Calu3 (cell line): ENCODE measurements around the gene KRTAP10-10. TPM values are rescaled to one million over a fixed set of nuclear protein-coding genes. Genes with fewer than 3 reads are reported as not detected.
A peak's percentile ranks its signal among the peaks of the same experiment; 100 is the strongest.
"Not testable (repeated sequence)": the region's sequence is repeated elsewhere in the genome, so short reads cannot be mapped to it uniquely, and the experiment has no call there.

Source experiments
- BruUV-seq: library from RNA; stranded (reverse); fragments of 400-500 nt; replicated peaks from 2 replicates; lab custom pipeline; 2021; lab: Mats Ljungman, UMichigan
- CTCF ChIA-PET: fragments of 300-600 bp; sonication (Branson Sonifier 250); formaldehyde crosslinking; loops from one replicate; lab custom pipeline; 2022; ENCODE audit warnings: antibody characterized with exemption; lab: Charles Lee
- DNase-seq: peaks from one replicate; pipeline ENCODE4 v3.0.0; 2022
- H3K27ac Mint-ChIP-seq: one replicate; pipeline ENCODE4 v1.8.0; 2022; ENCODE audit warnings: mixed read lengths; ENCODE audit not compliant: unreplicated experiment
- H3K27me3 Mint-ChIP-seq: one replicate; pipeline ENCODE4 v1.8.0; 2022; ENCODE audit warnings: mixed read lengths; ENCODE audit not compliant: unreplicated experiment
- H3K36me3 Mint-ChIP-seq: one replicate; pipeline ENCODE4 v1.8.0; 2022; ENCODE audit warnings: mild to moderate bottlenecking, moderate library complexity, mixed read lengths; ENCODE audit not compliant: insufficient read depth, unreplicated experiment
- H3K4me1 Mint-ChIP-seq: one replicate; pipeline ENCODE4 v1.8.0; 2022; ENCODE audit warnings: mild to moderate bottlenecking, low read depth, mixed read lengths; ENCODE audit not compliant: unreplicated experiment
- H3K4me3 Mint-ChIP-seq: one replicate; pipeline ENCODE4 v1.8.0; 2022; ENCODE audit warnings: mild to moderate bottlenecking, low read depth, moderate library complexity, mixed read lengths; ENCODE audit not compliant: unreplicated experiment
- H3K9me3 Mint-ChIP-seq: one replicate; pipeline ENCODE4 v1.8.0; 2022; ENCODE audit warnings: low read depth, mixed read lengths; ENCODE audit not compliant: unreplicated experiment
- intact Hi-C: fragments of 100-400 bp; cut with micrococcal nuclease; formaldehyde crosslinking; loops from one replicate; pipeline ENCODE4 v1.10.0; 2022; ENCODE audit not compliant: unreplicated experiment
- total RNA-seq: library from RNA; stranded (reverse); gene quantifications from 2 replicates; pipeline ENCODE4 v1.2.3, GENCODE V29; 2022
- TF ChIP-seq, protein P1 (sequence below): fragments of 200-600 bp; IDR thresholded peaks from one replicate; pipeline ENCODE4 v1.8.0; 2022; ENCODE audit warnings: antibody characterized with exemption; ENCODE audit not compliant: unreplicated experiment

The KRTAP10-10 gene
- total RNA-seq, 1 experiment from 2014 or later, result not detected

GRCh38 chr21:44591801-44592130 lies 45.4 kb upstream of the KRTAP10-10 start:
- BruUV-seq, H3K4me1 Mint-ChIP-seq, DNase-seq, intact Hi-C loops, H3K36me3 Mint-ChIP-seq, H3K27ac Mint-ChIP-seq, H3K9me3 Mint-ChIP-seq: not testable (repeated sequence)
- CTCF ChIA-PET, result interaction anchor here (0.8 kb wide), 1 partner anchor 18 kb away, joined by 3 read pairs; the partner anchor contains the start of gene KRTAP10-4
- H3K4me3 Mint-ChIP-seq, result peak overlapping the region; percentile 52
- peaks cover 80% of the 10 kb centered on the region for H3K27me3 Mint-ChIP-seq

GRCh38 chr21:44592446-44593311 lies 44.5 kb upstream of the KRTAP10-10 start, which contains the start of gene KRTAP10-6:
KRTAP10-6 (minus strand) TSS chr21:44592505; CDS start chr21:44592484, 21 bp downstream.
- no peak for DNase-seq
- TF ChIP-seq, protein P1, sequence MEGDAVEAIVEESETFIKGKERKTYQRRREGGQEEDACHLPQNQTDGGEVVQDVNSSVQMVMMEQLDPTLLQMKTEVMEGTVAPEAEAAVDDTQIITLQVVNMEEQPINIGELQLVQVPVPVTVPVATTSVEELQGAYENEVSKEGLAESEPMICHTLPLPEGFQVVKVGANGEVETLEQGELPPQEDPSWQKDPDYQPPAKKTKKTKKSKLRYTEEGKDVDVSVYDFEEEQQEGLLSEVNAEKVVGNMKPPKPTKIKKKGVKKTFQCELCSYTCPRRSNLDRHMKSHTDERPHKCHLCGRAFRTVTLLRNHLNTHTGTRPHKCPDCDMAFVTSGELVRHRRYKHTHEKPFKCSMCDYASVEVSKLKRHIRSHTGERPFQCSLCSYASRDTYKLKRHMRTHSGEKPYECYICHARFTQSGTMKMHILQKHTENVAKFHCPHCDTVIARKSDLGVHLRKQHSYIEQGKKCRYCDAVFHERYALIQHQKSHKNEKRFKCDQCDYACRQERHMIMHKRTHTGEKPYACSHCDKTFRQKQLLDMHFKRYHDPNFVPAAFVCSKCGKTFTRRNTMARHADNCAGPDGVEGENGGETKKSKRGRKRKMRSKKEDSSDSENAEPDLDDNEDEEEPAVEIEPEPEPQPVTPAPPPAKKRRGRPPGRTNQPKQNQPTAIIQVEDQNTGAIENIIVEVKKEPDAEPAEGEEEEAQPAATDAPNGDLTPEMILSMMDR, result no peak
- Mint-ChIP-seq H3K27me3 (peaks cover 82% of the 10 kb centered on the region), H3K36me3 (peaks cover 5% of the 10 kb centered on the region), H3K27ac (no peak within 1 kb of the TSS), H3K4me3 (peak within 1 kb of the TSS; percentile 52), H3K4me1 (no peaks in the 10 kb centered on the region), H3K9me3 (no peaks in the 10 kb centered on the region)
- intact Hi-C loops, result no loop called here
- CTCF ChIA-PET, result interaction anchor here (0.8 to 1.3 kb wide), 2 partner anchors 19 to 42 kb away, joined by 3 read pairs; partner anchors contain the start of gene KRTAP10-4
- no TSS peak for BruUV-seq

DNA sequence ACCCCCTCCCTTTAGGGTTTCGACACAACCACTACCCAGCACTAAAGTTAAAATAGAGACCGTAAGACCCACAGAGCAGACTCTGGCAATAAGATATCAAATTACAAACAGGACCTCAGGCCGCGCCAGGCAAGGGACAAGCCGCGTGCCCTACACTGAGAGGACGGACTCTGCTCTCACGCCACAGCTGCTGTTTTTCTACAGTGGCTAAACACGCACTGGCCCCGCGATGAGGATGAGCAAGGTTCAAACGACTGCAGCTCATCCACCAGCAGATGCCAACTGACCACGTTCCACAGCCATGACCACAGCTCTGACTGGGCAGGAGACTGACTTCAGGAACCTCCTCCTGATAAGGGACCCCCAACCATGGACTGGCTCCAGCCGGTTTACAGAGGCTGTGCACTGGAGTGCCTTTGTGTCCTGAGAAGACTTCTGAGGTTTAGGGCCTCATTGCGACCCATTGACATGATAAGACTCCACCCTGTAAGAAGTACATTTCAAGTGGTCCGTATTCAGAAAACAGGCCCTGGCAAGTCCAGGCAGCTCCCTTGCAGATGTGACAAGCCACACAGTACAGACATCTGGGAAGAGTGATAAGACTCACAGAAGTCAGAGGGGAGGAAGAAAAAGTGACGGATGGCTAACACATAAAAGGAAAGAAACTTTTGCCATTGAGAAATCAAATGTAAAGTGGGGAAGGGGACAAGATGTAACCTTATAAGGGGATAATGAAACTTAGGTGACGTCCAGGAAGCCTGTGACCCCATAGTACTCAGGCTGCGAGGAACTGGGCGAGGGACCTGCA lies 43.4 kb upstream of the KRTAP10-10 start:
- Mint-ChIP-seq H3K27me3 (peaks cover 93% of the 10 kb centered on the region), H3K36me3 (peaks cover 5% of the 10 kb centered on the region), H3K4me1 (no peaks in the 10 kb centered on the region), H3K9me3 (no peaks in the 10 kb centered on the region), H3K4me3 (no peak overlapping the region), H3K27ac (no peak overlapping the region)
- TF ChIP-seq, protein P1, result no peak
- intact Hi-C loops, result no loop called here
- no TSS peak for BruUV-seq
- no peak for DNase-seq
- CTCF ChIA-PET, result no interaction called here

DNA sequence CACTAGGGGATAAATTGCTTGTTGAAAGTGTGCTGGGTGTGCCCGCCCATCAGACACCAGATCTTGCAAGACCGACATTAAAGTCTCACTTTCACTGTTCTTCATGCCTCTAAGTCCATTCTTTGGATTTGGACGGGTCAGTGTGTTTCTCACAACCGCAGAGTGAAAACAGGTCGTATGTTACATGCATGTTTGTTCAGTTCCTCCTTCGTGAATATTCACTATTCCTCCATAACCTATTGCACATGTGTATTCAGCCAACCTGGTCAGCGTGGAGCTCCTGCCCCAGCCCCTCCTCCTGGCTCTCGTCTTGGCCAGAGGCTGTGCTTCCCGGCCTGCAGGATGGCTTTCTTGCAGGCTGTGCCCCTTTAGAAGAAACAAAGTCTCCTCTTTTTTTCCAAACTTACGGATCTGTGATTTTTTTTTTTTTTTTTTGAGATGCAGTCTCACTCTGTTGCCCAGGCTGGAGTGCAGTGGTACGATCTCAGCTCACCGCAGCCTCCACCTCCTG lies 42.7 kb upstream of the KRTAP10-10 start:
- intact Hi-C loops, result no loop called here
- Mint-ChIP-seq H3K4me1 (no peaks in the 10 kb centered on the region), H3K36me3 (peaks cover 5% of the 10 kb centered on the region), H3K27ac (no peak overlapping the region), H3K4me3 (no peak overlapping the region), H3K27me3 (peaks cover 97% of the 10 kb centered on the region), H3K9me3 (no peaks in the 10 kb centered on the region)
- no peak for DNase-seq
- CTCF ChIA-PET, result no interaction called here
- no TSS peak for BruUV-seq
- TF ChIP-seq, protein P1, result no peak
